GM19324 (cell line): ENCODE data around the gene VLDLR.

Experiments
- ATAC-seq: cut with Tn5 transposase; IDR thresholded peaks from one replicate; pipeline ENCODE4 v1.9.1; 2021; ENCODE audit warnings: mild to moderate bottlenecking, moderate library complexity; ENCODE audit not compliant: unreplicated experiment, low FRiP score

VLDLR gene

DNA sequence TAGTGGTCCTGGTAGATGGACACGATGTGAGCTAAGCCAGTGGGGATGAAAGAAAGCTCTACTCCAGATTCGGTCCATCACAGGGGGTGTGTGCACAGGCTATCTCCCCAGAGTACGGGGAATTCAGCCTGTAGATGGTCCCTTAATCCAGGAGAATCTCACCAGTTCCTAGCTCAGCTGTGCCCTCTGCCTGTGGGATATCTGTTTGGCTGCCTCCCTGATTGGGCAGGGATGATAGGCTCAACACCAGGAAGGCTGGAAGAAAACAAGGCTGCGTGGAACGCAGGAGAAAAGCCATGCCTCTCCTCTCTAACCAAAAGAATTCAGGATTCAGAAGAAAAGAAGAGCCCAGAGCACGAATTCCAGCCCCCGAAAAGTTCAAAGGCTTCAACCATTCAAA lies 40.9 kb downstream of the VLDLR start:
- no peak for ATAC-seq

- no peak for ATAC-seq
Observed at GRCh38 chr9:2663461-2664173, 42.0 kb downstream of the VLDLR start.

DNA sequence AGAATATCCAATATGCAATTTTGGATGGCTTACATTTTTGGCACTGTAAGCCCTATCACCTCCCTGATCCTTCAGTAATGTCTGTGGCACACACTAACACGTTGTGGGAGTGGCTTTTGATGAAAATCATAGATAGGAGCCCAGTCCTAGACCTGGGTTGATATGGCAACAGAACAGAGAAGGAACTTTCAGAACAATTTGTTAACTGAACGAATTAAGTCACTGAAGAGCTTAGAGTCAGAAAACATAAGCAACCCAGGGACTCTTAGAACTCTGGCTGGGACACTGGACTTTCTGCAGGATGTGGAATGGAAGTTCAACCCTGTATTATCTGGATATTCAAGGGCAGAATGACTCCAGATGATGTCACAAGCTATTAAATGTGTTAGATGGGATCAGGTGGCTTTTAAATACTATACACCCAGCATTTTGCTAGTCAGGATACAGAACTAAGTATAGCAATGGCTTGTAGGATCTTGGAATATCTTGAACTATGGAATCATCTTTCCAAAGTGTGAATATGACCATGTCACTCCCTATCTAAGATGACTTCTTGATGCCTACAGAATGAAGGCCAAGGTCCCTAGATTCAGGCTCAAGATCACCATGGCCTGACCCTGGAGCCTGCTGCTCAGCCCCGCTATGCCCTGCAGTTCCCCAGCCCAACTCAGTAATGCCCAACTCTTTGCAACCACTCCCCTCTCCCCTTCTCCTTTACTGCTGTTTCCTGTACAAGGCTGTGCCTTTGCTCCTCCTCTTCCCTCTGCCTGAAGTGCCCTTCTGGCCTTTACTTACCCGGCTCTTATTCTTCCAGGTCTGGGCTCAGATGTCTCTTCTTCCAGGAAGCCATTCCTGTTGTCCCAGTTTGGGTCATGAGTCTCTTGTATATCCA lies 42.8 kb downstream of the VLDLR start:
- ATAC-seq, result no peak

DNA sequence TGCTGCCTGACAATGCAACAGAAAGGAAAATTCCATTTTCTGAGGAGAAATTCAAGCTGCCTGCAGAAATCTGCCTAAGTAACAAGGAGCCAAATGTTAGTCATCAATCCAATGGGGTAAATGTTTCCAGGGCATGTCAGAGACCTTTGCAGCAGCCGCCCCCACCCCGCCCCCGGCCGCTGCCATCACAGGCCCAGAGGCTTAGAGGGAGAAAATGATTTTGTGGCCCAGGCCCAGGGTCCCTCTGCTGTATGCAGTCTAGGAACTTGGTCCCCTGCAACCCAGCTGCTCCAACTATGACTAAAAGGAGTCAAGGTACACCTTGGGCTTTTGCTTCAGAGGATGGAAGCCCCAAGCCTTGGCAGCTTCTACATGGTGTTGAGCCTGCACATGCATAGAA lies 45.0 kb downstream of the VLDLR start:
- ATAC-seq, result no peak

- ATAC-seq, result no peak
Observed at GRCh38 chr9:2673161-2673560, 51.6 kb downstream of the VLDLR start.

- no peak for ATAC-seq
Observed at GRCh38 chr9:2674141-2674824, 52.7 kb downstream of the VLDLR start.

DNA sequence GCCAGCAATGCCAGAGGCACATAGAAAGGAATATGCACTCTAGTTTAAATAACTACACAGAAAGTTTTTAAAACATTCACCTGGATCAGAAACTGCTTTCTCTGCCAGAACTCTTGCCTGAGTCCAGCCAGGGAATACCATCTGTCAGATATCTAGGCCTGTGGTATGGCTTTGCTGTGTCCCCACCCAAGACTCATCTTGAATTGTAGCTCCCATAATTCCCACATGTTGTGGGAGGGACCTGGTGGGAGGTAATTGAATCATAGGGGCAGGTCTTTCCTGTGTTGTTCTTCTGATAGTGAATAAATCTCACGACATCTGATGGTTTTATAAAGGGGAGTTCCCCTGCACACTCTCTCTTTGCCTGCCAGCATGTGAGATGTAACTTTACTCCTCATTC lies 54.2 kb downstream of the VLDLR start:
- ATAC-seq, result no peak

DNA sequence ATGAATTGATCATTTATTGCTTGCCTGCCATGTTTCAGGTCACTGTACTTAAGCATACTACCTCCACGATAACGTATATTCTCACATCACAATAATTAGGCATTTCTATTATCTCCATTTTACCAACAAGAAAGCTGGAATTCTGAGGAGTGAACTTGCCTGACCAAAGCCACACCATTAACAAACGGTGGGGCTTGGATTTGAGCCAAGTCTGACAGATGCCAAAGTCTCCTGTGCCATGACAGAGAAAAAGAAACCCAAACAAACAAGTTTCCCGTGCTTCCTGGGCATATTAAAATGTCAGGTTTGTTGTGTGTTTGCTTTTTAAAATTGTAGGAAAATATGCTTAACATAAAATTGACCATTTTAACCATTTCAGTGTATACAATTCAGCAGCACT lies 54.9 kb downstream of the VLDLR start:
- no peak for ATAC-seq

DNA sequence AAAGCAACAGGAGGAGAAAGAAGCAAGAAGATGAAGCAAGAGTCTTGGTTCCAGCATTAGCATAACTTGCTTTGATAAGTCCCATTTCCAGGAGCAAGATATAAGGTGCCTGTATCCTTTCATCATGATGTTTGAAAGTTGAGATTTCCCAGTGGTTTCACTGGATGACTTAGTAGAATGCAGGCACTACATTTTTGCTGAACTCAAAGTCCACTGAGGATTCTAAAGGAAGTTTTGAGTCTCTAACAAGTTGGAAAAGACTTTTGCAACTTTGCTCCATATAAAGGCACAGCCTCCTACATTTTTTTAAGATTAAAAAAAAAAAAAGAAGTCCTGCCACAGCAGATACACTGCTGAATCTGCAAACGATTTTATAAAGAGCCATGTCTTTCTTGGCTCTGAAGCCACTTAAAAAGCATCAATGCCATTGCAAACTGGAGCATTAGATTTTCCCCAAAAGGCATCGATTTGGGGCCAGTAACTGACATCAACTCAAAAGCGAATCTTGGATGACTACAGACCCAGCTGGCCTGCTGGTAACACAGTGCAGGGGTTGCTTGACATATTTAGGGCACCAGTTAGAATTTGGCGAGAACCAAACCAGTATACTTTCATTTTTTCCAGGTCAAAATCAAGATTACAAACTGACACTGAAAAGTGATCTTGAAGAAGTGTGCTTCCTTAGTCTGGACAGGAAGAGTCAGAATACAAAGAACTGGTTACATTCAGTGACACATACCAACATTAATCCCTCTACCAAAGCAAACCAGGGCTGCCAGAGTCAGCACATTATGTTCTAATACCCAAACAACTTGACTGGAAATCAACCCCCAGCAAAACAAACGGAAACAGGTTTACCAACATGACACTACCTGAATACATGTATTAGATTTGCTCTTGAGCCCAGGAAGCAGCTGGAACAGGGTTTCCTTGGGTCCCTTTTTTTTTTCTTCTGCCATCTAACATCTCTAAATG lies 56.6 kb downstream of the VLDLR start:
- ATAC-seq, result no peak

DNA sequence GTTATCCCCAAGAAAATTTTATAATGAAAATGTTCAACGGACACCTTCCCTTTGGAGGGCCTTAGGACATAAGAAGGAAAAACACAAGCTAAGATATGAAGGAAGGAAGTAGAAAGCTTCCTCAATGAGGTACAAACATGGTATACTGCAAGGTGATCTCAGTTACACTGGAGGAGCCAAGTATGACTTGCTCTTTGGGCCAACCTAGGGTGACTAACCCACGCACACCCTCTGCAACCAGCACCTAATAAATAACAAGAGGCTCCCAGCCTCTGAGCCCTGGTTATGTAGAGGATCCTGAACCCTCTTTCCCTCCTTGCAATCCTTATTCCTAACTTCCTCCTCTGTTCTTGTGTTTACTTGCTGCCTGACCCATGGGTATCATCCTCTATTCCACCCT lies 57.4 kb downstream of the VLDLR start:
- ATAC-seq, result no peak

- ATAC-seq, result no peak
Observed at GRCh38 chr9:2681981-2682380, 60.4 kb downstream of the VLDLR start.

GRCh38 chr9:2686911-2687310 lies 65.3 kb downstream of the VLDLR start:
- ATAC-seq, result no peak

DNA sequence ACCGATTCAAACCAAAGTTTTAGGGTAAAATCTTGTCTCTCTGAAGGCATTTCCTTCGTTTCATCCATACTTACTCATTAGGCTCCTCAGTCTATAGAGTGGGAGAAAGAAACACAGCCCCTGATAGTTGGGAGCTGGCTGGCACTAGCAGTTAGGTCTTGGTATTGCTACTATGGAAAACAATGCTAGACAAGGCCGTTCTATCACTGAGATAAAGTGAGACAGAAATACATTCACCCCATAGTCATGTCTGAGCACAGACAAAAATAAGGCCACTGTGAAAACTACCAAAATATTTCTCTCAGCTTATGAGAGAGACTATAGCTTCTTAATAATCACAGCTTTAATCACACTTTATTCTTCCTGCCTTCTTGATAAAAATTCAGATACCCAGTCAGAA lies 67.0 kb downstream of the VLDLR start:
- ATAC-seq, result no peak

DNA sequence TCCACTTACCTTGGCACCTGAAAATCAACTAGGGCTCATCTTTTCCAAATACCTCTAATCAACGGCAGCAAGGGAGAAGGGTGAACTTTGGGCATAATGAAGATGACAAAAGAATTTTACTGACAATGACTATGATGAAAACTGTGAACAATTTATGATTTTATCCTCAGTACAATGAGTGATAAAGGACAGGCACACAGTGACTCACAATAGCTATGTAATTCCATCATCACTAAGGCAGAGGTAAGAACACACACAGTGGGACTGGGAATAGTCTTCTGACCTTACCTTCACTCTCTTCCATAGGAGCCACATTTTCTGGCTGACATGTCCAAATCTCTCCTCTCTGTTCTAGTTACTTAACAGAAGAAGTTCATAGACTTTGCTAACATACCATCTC lies 69.6 kb downstream of the VLDLR start:
- ATAC-seq, result no peak

DNA sequence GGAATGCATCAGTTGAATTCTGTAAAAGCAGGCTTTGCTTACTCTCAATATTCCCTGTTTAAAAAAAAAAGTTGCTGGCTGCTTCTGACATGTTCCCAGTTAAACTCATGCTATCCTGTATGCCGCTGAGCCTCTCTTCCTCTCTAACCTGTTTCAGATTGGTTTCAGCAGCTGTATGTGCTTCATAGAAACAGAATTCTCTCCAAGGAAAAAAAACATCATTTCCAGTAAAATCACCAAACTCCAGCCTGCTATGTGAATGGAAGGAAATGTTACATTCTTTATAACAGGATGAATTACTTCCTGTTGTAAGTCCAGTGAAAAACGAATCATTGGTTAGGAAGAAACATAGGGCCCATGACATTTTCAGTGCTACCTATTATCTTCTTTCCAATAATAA lies 70.0 kb downstream of the VLDLR start:
- ATAC-seq, result no peak

DNA sequence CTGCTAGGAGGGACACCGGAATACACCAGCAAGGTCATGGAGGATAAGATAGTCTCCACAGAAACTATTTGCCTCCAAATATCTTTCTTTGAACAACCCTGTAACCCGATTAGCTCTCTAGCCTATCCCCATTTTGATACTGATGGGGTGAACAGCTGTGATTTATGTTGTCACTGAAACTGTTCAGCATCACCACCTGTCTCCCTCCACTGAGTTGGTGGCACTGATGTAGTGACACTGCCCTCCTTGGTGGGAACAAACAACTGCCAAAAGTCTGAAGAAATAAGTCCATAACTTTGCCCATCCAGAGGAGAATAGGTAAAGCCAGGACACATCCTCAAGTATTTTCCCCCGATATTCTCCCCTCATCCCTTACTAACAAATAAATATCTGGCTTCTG lies 71.5 kb downstream of the VLDLR start:
- ATAC-seq, result no peak

- no peak for ATAC-seq
Observed at GRCh38 chr9:2697492-2697891, 75.9 kb downstream of the VLDLR start.

DNA sequence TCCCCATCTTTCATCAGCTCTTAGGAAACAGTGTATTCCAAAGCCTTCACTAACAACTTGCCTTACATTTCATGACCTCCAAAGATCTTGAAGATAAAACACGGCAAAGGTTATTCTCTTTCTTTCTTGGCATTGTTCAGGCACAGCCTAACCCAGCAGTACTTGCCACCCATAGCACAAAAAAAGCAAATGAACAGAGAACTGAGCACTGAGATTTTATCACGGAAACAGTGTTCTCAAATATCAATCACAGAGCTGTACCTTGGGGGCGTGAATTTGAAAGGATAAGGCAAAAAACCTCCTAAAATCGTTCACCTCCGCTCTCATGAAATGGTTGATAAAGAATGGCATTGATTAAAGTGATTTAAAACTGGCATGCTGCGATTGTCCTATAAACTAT lies 78.8 kb downstream of the VLDLR start:
- ATAC-seq, result no peak

- ATAC-seq, result no peak
Observed at GRCh38 chr9:2700909-2701550, 79.4 kb downstream of the VLDLR start.

DNA sequence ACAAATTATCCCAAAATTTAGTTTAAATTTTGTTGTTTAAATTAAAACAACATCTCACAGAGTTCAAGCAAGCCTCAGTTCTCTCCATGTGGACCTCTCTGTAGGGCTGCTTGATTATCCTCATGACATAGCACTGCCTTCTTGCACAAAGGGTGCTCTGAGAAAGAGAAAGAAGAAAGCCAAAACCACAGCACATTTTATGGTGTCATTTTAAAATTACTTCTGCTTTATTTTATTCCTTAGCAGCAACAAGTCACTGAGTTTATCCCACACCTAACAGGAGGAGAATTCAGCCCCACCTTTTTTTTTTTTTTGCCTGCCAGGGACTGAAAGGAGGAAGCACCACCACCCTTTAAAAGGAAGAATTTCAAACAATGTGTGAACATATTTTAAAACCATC lies 82.9 kb downstream of the VLDLR start:
- no peak for ATAC-seq
